Measurements from ENCODE around the gene UBXN2A. TPM values are rescaled to one million over a fixed set of nuclear protein-coding genes. Genes with fewer than 3 reads are reported as not detected.
"Not testable (repeated sequence)": the region's sequence is repeated elsewhere in the genome, so short reads cannot be mapped to it uniquely, and the experiment has no call there.

The UBXN2A gene
- total and polyA plus RNA-seq, 3 donors from 2014 or later = 9.4 to 18.4 (median 11.9) TPM

DNA sequence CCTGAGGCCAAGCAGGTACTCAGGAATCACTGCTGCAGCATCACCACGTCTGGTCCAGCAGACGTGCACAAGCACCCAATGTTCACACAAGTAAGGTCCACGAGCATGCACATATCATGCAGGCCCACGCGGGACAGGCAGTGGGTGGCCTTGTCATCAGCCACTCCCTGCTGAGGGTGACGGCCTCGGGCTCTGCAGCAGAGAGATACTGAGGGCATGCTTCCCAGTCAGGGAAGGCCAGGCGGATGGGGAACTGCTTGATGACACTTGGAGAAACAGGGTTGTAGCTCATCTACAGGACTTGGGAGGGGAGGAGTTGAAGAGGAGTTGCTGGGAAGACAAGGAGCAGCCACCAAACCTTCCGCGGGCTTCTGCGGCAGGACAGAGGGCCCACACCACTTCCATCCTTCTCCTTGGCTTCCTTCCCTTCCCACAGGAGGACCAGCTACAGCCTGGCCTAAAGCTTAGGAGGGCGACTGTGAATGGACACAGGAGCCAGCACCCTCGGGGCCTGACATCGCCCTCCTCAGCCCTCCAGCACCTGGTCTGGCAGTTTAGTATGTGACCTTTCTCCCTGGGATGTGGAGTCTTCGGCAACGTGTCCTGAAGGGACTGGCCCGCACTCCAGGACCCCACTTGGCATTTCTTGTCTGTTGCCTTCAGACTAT lies 84.9 kb downstream of the UBXN2A start:
- TF ChIP-seq POLR2A (IDR thresholded peaks at IDR 0.05) = no peak
- TF ChIP-seq, protein P1, sequence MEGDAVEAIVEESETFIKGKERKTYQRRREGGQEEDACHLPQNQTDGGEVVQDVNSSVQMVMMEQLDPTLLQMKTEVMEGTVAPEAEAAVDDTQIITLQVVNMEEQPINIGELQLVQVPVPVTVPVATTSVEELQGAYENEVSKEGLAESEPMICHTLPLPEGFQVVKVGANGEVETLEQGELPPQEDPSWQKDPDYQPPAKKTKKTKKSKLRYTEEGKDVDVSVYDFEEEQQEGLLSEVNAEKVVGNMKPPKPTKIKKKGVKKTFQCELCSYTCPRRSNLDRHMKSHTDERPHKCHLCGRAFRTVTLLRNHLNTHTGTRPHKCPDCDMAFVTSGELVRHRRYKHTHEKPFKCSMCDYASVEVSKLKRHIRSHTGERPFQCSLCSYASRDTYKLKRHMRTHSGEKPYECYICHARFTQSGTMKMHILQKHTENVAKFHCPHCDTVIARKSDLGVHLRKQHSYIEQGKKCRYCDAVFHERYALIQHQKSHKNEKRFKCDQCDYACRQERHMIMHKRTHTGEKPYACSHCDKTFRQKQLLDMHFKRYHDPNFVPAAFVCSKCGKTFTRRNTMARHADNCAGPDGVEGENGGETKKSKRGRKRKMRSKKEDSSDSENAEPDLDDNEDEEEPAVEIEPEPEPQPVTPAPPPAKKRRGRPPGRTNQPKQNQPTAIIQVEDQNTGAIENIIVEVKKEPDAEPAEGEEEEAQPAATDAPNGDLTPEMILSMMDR (IDR thresholded peaks at IDR 0.05) = no peak
- Histone ChIP-seq H3K27ac (no peak overlapping the region), H3K9me3 (no peaks in the 10 kb centered on the region), H3K36me3 (ENCODE audit: low read depth, missing control alignments) (no peaks in the 10 kb centered on the region), H3K4me1 (no peaks in the 10 kb centered on the region), H3K27me3 (no peaks in the 10 kb centered on the region), H3K4me3 (no peak overlapping the region)
- peak; percentile 7 for DNase-seq
- WGBS, 2 donors = 87 to 89% methylated on average over 14 to 17 of the region's 17 CpGs
- intact Hi-C loops (cut with DNase I; ENCODE audit: low total_unique reads) = no loop called here

DNA sequence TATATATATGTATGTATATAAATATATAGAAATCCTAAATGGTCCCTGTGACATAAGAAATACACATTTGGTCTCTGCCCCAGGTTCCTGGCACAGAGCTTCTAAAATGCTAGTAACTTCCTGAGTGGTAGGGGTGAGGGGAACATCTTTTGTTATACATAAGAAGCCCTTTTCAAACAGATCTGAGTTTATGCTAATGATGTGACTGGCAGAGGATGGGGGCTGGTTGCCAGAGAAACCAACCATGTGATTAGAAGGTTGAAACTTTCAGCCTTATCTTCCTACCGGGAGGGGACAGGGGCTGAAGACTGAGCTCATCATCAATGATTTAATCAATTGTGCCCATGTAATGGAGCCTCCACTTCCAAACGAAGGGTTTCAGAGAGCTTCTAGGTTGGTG lies 86.0 kb downstream of the UBXN2A start:
- TF ChIP-seq, protein P1 (IDR thresholded peaks at IDR 0.05) = no peak
- TF ChIP-seq POLR2A (IDR thresholded peaks at IDR 0.05) = no peak
- no peaks in the 10 kb centered on the region for H3K36me3 ChIP-seq (ENCODE audit: low read depth, missing control alignments)
- no peaks in the 10 kb centered on the region for H3K9me3 ChIP-seq
- no peak overlapping the region for H3K4me3 ChIP-seq
- intact Hi-C loops (cut with DNase I; ENCODE audit: low total_unique reads) = no loop called here
- H3K4me1 ChIP-seq = no peaks in the 10 kb centered on the region
- H3K27me3 ChIP-seq = no peaks in the 10 kb centered on the region
- DNase-seq = peak; percentile 2
- 60 to 64% methylated on average over 2 of the region's 2 CpGs for WGBS, 2 donors
- H3K27ac ChIP-seq = no peak overlapping the region

DNA sequence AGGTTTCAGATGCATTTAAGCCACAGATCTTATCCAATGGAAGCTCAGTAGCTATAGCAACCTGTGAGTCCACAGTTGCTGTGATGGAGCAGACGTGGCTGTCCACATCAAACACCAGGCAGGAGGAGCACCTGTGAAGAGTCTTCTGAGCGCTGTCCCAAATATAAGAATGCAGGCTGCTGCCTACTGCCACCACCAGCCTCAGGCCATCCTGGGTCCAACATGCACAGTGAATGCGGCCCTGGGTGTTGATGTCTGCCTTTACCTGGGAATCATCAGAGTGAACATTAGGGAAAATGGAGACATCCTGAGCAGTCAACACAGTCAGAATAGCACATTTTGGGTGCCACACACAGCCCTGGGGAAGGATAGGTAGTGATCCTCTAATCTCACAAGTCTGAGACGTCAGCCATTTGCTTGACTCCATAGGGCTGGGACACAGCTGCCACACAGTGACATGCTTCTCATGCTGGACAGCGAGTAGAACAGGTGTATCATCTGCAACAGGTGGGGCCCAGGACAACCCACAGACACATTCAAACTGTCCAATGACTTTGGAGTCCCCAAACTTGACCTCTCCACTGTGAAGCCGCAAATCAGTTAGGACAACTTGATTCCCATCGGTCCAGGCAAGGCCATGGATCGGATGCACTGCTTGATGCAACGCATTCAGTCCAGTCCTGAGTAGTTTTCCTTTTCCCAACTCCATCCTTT lies 98.7 kb downstream of the UBXN2A start:
- Histone ChIP-seq H3K36me3 (ENCODE audit: low read depth, missing control alignments) (no peaks in the 10 kb centered on the region), H3K4me1 (no peaks in the 10 kb centered on the region), H3K9me3 (no peaks in the 10 kb centered on the region), H3K27me3 (no peaks in the 10 kb centered on the region), H3K4me3 (no peak overlapping the region), H3K27ac (no peak overlapping the region)
- TF ChIP-seq, protein P1 (IDR thresholded peaks at IDR 0.05) = no peak
- TF ChIP-seq POLR2A (IDR thresholded peaks at IDR 0.05) = no peak
- WGBS, 2 donors = 87 to 94% methylated on average over 9 of the region's 9 CpGs
- DNase-seq = no peak
- intact Hi-C loops (cut with DNase I; ENCODE audit: low total_unique reads) = no loop called here

DNA sequence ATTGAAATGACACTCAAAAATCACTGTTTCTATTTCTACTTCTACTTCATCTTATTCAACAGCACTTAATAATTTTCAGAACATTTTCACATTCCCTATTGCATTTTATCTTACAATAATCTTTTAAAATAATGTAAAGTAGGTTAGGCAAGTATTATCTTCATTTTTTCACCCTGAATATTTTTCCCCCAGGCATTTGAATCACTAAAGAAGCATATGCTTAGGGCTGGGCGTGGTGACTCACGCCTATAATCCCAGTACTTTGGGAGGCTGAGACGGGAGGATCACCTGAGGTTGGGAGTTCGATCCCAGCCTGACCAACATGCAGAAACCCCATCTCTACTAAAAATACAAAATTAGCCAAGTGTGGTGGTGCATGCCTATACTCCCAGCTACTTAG lies 100.2 kb downstream of the UBXN2A start:
- TF ChIP-seq POLR2A (IDR thresholded peaks at IDR 0.05) = no peak
- TF ChIP-seq, protein P1 (IDR thresholded peaks at IDR 0.05) = no peak

DNA sequence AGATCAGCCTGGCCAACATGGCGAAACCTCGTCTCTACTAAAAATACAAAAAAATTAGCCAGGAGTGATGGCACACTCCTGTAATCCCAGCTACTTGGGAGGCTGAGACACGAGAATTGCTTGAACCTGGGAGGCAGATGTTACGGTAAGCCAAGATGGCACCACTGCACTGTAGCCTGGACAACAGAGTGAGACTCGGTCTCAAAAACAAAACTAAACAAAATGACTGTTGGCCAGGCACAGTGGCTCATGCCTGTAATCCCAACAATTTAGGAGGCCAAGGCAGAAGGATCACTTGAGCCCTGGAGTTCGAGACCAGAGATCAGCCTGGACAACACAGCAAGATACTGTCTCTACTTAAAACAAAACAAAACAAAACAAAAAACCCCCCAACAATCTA lies 102.9 kb downstream of the UBXN2A start:
- 91 to 98% methylated on average over 6 of the region's 6 CpGs for WGBS, 2 donors
- H3K36me3 ChIP-seq (ENCODE audit: low read depth, missing control alignments); H3K9me3 ChIP-seq; H3K4me3 ChIP-seq; DNase-seq; H3K27me3 ChIP-seq; H3K4me1 ChIP-seq; intact Hi-C loops (cut with DNase I; ENCODE audit: low total_unique reads); H3K27ac ChIP-seq: not testable (repeated sequence)

More for the DNA sequence above, 100.2 kb downstream of the UBXN2A start:
- H3K4me1 ChIP-seq = no peaks in the 10 kb centered on the region
- 95 to 98% methylated on average over 4 of the region's 4 CpGs for WGBS, 2 donors
- H3K27ac ChIP-seq = no peak overlapping the region
- no peaks in the 10 kb centered on the region for H3K36me3 ChIP-seq (ENCODE audit: low read depth, missing control alignments)
- DNase-seq = no peak
- no peaks in the 10 kb centered on the region for H3K9me3 ChIP-seq
- intact Hi-C loops (cut with DNase I; ENCODE audit: low total_unique reads) = no loop called here
- H3K27me3 ChIP-seq = no peaks in the 10 kb centered on the region
- no peak overlapping the region for H3K4me3 ChIP-seq
